GM18858 (cell line): ENCODE results near the gene CD79B.
A peak's percentile ranks its signal among the peaks of the same experiment; 100 is the strongest.
"Not testable (repeated sequence)": the region's sequence is repeated elsewhere in the genome, so short reads cannot be mapped to it uniquely, and the experiment has no call there.

ENCODE experiments used
- ATAC-seq: cut with Tn5 transposase; IDR thresholded peaks from one replicate; pipeline ENCODE4 v1.9.1; 2021; ENCODE audit not compliant: unreplicated experiment

The CD79B gene

DNA sequence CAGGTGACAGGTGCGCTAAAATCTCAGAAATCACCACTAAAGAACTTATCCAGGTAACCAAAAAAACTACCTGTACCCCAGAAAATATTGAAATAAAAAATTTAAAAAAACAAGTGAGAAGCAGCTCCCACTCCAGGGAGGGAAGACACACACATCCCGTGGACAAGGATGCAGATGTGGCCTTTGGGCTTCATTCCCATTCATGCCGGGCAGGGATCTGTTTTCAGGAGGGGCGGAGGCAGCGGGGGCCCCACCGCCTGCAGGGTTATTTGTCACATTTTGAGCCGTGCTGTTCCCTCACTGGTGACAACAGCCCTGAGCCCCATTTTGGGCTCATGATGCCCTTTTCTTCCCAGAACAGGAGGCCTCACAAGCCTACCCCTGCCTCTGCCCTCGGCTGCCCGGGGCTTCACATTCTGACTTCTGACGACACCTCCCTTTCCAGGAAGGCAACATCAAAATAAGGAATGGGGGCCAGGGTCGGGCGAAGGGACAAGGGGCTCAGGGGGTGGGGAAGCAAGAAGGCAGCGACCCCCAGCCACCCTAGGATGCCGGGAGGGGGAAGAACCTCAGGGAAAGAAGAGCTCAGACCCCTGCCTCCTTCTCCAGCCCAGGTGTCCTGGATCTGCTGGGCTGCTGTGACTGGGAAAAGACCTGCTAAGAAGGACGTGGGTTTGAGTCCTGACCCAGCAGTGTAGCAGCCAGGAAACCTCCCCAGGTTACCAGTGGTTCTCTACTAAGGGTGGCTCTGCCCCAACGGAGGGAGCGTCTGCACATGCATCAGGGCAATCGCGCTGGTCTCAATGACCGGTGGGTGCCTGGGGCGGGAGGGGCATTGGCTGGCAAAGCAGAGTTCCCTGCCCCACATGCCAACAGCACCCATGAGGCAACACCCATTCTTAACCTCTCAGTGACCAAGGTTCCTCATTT lies 2.3 kb upstream of the CD79B start:
- ATAC-seq: no peak

- no peak for ATAC-seq
Observed at GRCh38 chr17:63933598-63933997, 1.5 kb upstream of the CD79B start.

DNA sequence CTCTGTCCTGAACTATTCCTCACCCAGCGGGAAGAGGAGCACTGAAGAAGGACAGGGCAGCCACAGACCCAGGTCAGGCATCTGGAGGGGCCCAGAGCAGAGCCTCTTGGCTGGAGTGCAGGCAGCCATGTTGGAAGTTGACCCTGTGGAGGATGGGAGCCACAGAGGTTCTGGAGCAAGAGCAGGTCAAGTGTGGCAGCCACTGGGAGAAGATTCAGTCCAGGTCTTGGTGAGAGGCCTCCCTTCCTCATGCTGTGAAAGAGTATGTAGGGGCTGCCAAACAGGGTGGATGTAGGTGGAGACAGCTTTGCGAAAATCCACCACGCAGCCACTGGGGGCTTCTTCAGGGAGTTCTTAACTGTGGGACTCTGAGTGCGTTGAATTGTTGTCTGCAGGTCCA lies 590 bp upstream of the CD79B start:
- ATAC-seq: no peak

- ATAC-seq: no peak
Observed at GRCh38 chr17:63930951-63931575, 1.1 kb downstream of the CD79B start.

DNA sequence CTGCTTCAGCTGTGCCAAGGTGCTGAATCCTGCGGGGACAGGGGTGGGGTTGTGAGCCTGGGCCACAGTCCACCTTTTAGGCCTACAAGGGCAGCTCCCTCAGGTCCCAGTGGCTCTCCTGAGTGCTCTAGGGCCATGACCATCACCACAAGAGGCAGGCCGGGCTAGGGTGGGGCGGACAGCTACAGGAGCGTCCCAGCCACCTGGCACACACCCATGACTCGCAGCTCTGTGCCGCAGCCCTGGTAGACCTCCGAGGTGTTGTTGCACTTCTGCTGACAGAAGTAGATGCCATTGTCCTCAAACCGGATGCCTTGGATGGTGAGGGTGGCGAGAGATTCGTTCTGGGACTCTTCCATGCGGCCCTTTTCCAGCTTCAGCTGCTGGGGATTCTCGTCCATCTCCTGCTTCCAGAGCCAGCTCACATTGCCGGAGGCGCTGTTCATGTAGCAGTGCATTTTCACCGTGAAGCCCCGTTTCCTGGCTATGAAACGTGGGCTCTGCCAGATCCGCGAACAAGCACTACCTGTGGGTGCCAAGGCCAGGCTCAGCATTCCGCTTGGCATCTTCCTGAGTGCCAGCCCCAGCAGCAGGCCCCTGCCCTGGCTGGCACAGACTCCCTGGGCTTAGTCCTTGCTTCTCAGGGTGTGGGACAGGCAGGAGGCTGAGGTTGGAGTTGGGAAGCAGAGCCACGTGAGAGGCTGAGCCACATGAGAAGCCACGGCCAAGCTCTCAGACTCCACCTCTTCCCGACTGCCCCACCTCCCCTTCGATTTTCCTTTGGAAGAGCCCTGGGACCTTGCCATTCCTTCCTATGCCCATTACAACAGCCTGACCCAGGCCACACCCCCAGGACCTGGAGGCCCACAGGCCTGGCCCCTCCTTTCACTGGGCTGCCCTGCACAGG lies 2.0 kb downstream of the CD79B start:
- ATAC-seq: no peak

GRCh38 chr17:63928966-63929695 lies 3.0 kb downstream of the CD79B start:
- ATAC-seq: no peak

DNA sequence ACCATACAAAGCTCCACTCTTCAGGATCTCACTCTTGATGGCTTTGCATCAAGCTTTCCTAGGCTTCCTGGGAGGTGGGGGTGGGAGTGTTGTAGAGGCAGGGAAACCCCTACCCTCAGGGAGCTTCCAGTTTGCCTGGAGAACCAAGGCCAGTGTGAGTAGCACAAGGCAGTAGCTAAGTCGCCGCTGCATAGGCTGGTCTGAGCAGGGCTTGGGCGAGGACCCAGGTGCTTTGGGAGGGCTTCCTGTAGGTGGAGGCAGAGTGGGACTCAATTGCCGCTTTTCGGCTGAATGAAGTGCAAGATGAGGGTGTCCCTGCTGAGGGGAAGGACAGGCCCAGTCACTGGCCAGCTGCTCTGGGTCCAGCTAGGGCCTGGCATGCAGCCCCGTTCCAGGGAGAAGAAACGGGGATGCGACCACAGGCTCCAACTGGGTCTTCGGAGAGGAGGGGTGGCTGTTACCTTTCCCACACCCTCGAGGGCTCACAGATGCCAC lies 3.9 kb downstream of the CD79B start:
- ATAC-seq: no peak

GRCh38 chr17:63927464-63928171 lies 4.5 kb downstream of the CD79B start:
- ATAC-seq: no peak

DNA sequence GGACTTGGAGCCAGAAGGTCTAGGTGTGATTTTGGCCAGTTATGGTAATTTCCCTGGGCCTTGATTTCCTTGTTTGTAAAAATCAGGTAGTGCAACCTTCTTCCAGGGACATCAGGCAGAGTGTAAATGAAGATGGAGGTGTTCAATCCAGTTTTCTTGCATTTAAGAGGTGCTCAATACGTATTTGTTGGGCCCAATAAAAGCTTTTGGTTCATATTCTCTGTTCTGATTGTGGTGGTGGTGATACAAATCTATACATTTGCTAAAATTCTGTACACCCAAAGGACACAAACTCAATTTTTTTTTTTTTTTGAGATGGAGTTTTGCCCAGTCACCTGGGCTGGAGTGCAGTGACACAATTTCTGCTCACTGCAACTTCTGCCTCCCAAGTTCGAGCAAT lies 6.0 kb downstream of the CD79B start:
- ATAC-seq: no peak

GRCh38 chr17:63925615-63926014 lies 6.5 kb downstream of the CD79B start:
- no peak for ATAC-seq

GRCh38 chr17:63922402-63922801 lies 9.7 kb downstream of the CD79B start:
- not testable (repeated sequence) for ATAC-seq

DNA sequence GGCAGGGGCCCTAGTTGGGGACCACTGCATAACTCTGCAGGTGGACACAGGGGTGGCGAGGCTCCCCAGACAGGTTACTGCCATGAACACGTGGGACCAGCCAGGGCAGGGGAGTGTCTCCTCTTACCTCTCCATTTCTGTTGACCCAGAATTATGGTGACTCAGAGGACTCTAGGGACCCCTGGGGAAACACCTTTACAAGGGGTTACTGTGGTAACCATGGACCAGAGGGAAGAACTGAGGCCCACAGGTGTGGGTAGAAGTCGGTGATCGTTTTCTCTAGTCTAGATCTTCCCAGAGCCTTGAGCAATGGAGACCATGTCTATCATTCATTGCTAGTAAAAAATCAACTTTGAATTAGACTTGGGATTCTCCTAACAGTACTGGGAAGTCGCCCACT lies 11.4 kb downstream of the CD79B start:
- ATAC-seq: not testable (repeated sequence)

GRCh38 chr17:63920050-63920449 lies 12.1 kb downstream of the CD79B start:
- ATAC-seq: not testable (repeated sequence)

DNA sequence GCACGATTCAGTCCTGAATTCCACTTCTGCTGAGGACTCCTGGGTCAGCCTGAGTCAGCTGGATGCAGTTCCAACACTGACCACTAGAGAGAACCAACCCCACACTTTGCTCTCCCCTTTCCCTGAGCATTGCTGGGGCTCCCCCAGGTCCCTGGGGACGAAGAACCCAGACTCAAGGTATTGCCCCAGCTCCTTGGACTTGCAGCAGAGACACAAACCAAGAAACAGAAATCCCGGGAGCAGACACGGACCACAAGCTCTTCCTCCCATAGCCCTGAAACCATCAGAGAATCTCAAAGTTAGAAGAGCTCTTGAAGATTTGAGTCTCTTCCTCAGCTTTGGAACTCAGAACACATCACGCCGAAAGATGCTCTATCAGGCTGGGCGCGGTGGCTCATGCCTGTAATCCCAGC lies 12.8 kb downstream of the CD79B start:
- peak; percentile 65 for ATAC-seq

- not testable (repeated sequence) for ATAC-seq
Observed at GRCh38 chr17:63918789-63919305, 13.3 kb downstream of the CD79B start, which contains the start of gene GH1. GH1 (minus strand) TSS chr17:63918839; CDS start chr17:63918776, 63 bp downstream.

- ATAC-seq: no peak
Observed at GRCh38 chr17:63918305-63918704, 13.8 kb downstream of the CD79B start.

DNA sequence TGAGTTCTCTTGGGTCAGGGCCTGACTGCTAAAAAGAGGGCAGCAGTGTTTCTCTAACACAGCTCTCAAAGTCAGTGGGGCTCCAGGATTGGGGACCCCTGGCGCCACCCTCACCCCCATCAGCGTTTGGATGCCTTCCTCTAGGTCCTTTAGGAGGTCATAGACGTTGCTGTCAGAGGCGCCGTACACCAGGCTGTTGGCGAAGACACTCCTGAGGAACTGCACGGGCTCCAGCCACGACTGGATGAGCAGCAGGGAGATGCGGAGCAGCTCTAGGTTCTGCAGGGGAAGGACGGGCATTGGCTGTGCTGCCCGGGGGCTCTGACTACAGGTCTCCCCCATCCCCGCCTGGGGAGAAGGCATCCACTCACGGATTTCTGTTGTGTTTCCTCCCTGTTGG lies 14.5 kb downstream of the CD79B start:
- no peak for ATAC-seq

GRCh38 chr17:63917206-63917605 lies 14.9 kb downstream of the CD79B start:
- not testable (repeated sequence) for ATAC-seq

DNA sequence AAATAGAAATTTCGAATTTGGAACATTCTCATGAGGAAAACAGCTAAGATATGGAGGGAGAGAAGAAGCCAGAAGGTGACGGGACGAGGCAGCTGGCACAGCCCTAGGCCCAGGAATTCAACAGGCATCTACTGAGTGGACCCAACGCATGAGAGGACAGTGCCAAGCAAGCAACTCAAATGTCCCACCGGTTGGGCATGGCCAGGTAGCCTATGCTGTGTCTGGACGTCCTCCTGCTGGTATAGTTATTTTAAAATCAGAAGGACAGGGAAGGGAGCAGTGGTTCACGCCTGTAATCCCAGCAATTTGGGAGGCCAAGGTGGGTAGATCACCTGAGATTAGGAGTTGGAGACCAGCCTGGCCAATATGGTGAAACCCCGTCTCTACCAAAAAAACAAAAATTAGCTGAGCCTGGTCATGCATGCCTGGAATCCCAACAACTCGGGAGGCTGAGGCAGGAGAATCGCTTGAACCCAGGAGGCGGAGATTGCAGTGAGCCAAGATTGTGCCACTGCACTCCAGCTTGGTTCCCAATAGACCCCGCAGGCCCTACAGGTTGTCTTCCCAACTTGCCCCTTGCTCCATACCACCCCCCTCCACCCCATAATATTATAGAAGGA lies 15.5 kb downstream of the CD79B start:
- no peak for ATAC-seq
